Thymus (tissue), 11 donors: ENCODE data around the gene KIFAP3. TPM values are rescaled to one million over a fixed set of nuclear protein-coding genes. Genes with fewer than 3 reads are reported as not detected.
"Not testable (repeated sequence)": the region's sequence is repeated elsewhere in the genome, so short reads cannot be mapped to it uniquely, and the experiment has no call there.

Experiments
- DNase-seq, 9 donors: peaks; one replicate each; pipeline ENCODE4 v3.0.0-alpha.2; 2013; ENCODE audit warnings: low spot score in 9 of 9, low read depth in 6 of 9, missing footprints in 1 of 9
- H3K27ac ChIP-seq, 2 donors: one replicate each; pipeline ENCODE4 v1.5.1; 2013; ENCODE audit warnings: control low read depth in 1 of 2, low read depth in 1 of 2, low read length in 1 of 2, mild to moderate bottlenecking in 1 of 2, moderate library complexity in 1 of 2
- H3K27me3 ChIP-seq, 2 donors: one replicate each; pipeline ENCODE4 v1.5.1; 2013; ENCODE audit warnings: low read length in 1 of 2; ENCODE audit not compliant: control insufficient read depth in 2 of 2, insufficient read depth in 1 of 2
- H3K36me3 ChIP-seq, 2 donors: one replicate each; pipeline ENCODE4 v1.5.1; 2013; ENCODE audit warnings: low read length in 1 of 2, mild to moderate bottlenecking in 1 of 2, moderate library complexity in 1 of 2; ENCODE audit not compliant: control insufficient read depth in 2 of 2, insufficient read depth in 2 of 2
- H3K4me1 ChIP-seq, 2 donors: one replicate each; pipeline ENCODE4 v1.5.1; 2013; ENCODE audit warnings: low read length in 2 of 2; ENCODE audit not compliant: control insufficient read depth in 2 of 2, insufficient read depth in 2 of 2
- H3K4me3 ChIP-seq, 2 donors: one replicate each; pipeline ENCODE4 v1.5.1; 2013; ENCODE audit warnings: low read length in 2 of 2, control low read depth in 1 of 2, mild to moderate bottlenecking in 1 of 2
- H3K9me3 ChIP-seq, 2 donors: one replicate each; pipeline ENCODE4 v1.5.1; 2013; ENCODE audit warnings: low read length in 1 of 2, mild to moderate bottlenecking in 1 of 2; ENCODE audit not compliant: control insufficient read depth in 2 of 2, insufficient read depth in 1 of 2
- WGBS: extraction: QIAGEN DNeasy Blood & Tissue Kit; methylation state at CpG from one replicate; pipeline ENCODE4 v1.1.7; 2013; 5-methylcytosine and 5-hydroxymethylcytosine counted together
- polyA plus RNA-seq: library from polyadenylated mRNA; stranded (reverse); fragments of 200-250 nt; gene quantifications from one replicate; pipeline ENCODE4 v1.2.3, GENCODE V29; 2013
- total RNA-seq: library from RNA; stranded (reverse); fragments of 120-200 nt; gene quantifications from one replicate; pipeline ENCODE4 v1.2.4, GENCODE V29; 2013
- donor health status: healthy.

KIFAP3 gene
- total and polyA plus RNA-seq, 2 donors = 19.5 to 25.8 TPM

DNA sequence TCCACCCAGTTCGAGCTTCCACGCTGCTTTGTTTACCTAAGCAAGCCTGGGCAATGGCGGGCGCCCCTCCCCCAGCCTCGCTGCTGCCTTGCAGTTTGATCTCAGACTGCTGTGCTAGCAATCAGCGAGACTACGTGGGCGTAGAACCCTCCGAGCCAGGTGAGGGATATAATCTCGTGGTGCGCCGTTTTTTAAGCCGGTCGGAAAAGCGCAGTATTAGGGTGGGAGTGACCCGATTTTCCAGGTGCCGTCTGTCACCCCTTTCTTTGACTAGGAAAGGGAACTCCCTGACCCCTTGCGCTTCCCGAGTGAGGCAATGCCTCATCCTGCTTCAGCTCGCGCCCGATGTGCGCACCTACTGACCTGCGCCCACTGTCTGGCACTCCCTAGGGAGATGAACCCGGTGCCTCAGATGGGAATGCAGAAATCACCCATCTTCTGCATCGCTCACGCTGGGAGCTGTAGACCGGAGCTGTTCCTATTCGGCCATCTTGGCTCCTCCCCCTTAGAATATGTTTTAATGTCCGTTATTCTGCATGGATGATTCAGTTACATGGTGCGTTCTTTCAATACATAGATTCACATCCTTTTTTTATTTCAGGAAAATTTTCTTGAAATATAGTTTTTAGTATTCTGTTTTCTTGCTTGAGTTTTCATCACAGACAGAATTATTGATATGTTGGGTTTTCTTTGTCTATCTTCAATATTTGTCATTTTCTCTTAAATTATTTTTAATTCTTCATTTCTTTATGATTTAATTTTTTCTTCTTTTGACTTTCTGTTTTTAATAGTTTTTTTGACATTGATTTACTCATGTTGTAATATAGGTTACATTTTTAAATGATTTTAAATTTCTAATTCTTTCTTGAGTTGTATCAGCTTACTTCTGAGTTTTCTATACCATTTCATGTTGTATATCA lies 20.5 kb upstream of the KIFAP3 start:
- not testable (repeated sequence) for DNase-seq, H3K4me3 ChIP-seq, H3K4me1 ChIP-seq, H3K27me3 ChIP-seq, H3K27ac ChIP-seq, H3K9me3 ChIP-seq, H3K36me3 ChIP-seq
- WGBS = 92% methylated on average over 31 of the region's 31 CpGs

DNA sequence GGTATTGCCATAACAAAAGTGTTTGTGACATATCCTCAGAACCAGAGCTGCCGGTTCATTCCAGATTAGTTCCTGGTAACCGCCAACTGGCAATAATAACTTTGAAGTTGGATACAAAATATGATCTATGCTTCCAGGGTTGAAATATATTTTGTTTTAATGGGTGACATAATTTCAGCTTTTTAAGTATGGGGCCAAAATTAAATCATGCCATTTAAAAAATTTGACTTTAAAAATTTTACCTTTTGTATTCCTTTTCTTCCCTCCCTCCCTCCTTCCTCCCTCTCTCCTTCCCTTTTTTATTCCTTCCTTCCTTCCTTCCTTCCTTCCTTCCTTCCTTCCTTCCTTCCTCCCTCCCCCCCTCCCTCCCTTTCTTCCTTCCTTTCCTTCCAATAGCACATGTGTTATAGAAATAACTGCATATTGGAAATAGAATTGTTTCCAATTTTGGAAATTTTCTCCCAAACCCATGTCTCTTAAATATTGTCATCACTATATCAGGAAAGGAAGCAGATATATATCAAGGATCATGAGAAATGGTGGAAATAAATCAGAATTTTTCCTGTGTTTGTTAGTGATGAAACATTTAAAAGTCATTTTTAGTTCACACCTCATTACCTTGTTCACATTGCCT lies 12.0 kb upstream of the KIFAP3 start:
- Histone ChIP-seq H3K4me1 (no peaks in the 10 kb centered on the region), H3K4me3 (no peak overlapping the region), H3K9me3 (no peaks in the 10 kb centered on the region), H3K27ac (no peak overlapping the region), H3K36me3 (no peaks in the 10 kb centered on the region), H3K27me3 (no peaks in the 10 kb centered on the region)
- WGBS = 86% methylated on average over 2 of the region's 2 CpGs
- DNase-seq = no peak

DNA sequence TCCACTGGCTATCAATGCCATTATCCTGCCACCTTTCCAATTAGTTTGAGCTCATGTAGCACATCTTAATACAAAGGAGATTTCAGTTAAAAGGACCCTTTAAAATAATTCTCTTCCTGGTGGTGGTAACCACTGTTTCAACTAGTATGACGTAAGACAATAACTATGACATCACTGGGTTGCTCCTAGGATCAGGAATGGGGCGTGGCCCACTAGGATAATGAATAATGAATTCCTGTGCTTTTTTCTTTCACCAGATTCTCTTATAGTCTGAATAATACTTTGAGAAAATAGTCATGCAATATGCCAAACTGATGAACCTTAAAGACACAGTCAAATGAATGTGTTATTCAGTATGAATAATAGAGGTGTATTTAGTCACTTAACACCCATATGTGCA lies 10.6 kb upstream of the KIFAP3 start:
- Histone ChIP-seq H3K27me3 (no peaks in the 10 kb centered on the region), H3K27ac (no peak overlapping the region), H3K4me1 (no peaks in the 10 kb centered on the region), H3K9me3 (no peaks in the 10 kb centered on the region), H3K4me3 (no peak overlapping the region), H3K36me3 (no peaks in the 10 kb centered on the region)
- DNase-seq = no peak
- WGBS = 90% methylated on average over 2 of the region's 2 CpGs

DNA sequence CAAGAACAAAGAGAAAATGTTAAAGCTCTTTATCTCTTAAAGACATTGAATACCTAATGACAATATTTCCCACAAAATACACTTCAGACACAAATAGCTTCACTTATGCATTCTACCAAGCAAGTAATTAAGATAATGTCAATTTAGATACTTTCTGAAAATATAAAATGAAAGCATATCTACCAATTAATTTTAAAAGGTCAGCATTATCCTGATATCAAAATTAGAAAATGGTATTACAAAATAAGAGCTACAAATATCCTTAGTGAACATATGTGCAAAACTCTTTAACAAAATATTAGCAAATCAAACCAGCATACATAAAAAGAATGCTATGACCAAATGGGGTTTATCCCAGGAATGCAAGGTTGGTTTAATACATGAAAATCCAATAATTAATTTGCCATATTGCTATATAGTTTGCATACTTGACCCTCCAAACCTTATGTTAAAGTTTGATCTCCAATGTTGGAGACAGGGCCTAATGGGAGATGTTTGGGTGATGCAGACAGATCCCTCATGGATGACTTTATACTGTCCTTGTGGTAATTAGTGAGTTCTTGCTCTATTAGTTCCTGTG lies 4.2 kb upstream of the KIFAP3 start:
- Histone ChIP-seq H3K27ac (no peak overlapping the region), H3K4me1 (peaks cover 4% of the 10 kb centered on the region in 2 donors), H3K9me3 (no peaks in the 10 kb centered on the region), H3K27me3 (no peaks in the 10 kb centered on the region), H3K4me3 (no peak overlapping the region), H3K36me3 (no peaks in the 10 kb centered on the region)
- no peak for DNase-seq

DNA sequence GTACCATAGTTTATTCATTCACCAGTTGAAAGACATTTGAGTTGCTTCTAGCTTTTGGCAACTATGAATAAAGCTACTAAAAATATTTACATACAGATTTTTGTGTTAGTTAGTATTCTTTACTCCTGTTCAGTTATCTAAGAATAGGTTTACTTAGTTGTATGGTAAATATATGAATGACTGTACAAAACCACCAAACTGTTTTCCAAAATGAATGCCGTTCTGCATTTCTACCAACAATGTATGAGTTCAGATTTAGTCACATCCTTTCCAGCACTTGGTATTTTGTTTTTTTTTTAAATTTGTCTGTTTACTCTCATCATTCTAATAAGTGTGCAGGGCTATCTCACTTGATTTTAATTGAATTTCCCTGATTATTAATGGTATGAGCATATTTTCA lies 3.4 kb upstream of the KIFAP3 start:
- Histone ChIP-seq H3K4me3 (no peak overlapping the region), H3K4me1 (peaks cover 7% of the 10 kb centered on the region in 2 donors), H3K36me3 (no peaks in the 10 kb centered on the region), H3K27ac (no peak overlapping the region), H3K27me3 (no peaks in the 10 kb centered on the region), H3K9me3 (no peaks in the 10 kb centered on the region)
- no peak for DNase-seq
- 98% methylated on average over 1 of the region's 1 CpG for WGBS

DNA sequence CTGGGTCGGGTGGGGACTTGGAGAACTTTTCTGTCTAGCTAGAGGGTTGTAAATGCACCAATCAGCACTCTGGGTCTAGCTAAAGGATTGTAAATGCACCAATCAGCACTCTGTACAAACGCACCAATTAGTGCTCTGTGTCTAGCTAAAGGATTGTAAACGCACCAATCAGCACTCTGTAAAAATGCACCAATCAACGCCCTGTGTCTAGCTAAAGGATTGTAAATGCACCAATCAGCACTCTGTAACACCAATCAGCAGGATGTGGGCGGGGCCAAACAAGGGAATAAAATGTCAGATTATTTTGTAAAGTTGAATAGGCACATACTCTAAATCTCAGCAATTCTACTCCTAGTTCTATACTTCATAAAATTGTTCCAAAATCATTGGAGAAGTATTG lies 2.5 kb upstream of the KIFAP3 start:
- WGBS = 96% methylated on average over 5 of the region's 5 CpGs
- not testable (repeated sequence) for DNase-seq, H3K27me3 ChIP-seq

DNA sequence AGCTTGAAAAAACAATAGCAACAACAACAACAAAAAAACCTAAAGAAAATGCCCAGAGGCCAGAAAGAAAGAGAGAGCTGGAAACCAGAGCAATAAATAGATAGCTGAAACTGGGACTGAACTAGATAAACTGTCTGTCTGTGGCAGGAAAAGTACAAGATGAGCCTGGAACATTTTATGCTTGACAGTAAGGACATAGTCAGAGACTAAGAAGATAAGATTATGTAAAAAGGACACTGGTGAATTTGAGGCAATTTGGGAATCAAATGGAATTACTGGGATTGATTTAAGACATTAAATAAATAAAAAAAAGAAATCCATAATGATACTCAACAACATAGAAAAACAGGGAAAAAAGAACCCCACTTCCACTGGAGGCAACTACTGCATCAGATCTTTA lies 1.7 kb upstream of the KIFAP3 start:
- Histone ChIP-seq H3K4me1 (peaks cover 7% of the 10 kb centered on the region in 2 donors), H3K4me3 (no peak overlapping the region), H3K9me3 (no peaks in the 10 kb centered on the region), H3K27me3 (no peaks in the 10 kb centered on the region), H3K27ac (no peak overlapping the region), H3K36me3 (no peaks in the 10 kb centered on the region)
- no peak for DNase-seq

More for the DNA sequence above, 2.5 kb upstream of the KIFAP3 start:
- not testable (repeated sequence) for H3K4me1 ChIP-seq, H3K36me3 ChIP-seq, H3K4me3 ChIP-seq, H3K9me3 ChIP-seq, H3K27ac ChIP-seq

DNA sequence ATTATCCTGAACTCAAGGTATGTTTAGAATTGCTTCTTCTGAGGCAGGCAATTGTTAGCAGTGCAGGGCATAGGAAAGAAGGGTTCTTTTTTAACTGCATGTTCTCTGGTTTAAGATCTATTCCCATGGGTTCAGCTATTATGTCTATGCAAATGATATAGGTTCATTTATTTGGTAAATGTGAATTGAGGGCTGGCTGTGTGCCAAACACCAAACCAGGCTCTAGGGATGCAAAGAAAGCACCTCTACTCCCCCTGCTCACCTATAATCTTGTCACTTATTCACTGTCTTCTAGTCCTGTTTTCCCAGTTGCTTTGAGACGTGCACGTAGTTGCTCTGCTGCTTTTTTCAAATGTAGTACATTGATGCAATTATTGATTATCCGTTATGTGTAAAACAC lies 691 bp upstream of the KIFAP3 start:
- Histone ChIP-seq H3K27ac (peak overlapping the region; percentile 36 to 86), H3K36me3 (no peaks in the 10 kb centered on the region), H3K4me3 (peak overlapping the region; percentile 62 to 75), H3K4me1 (peaks cover 7% of the 10 kb centered on the region in 2 donors), H3K9me3 (no peaks in the 10 kb centered on the region), H3K27me3 (no peaks in the 10 kb centered on the region)
- peak in 1 of 9 donors; percentile 14 for DNase-seq
- WGBS = 94% methylated on average over 3 of the region's 3 CpGs

DNA sequence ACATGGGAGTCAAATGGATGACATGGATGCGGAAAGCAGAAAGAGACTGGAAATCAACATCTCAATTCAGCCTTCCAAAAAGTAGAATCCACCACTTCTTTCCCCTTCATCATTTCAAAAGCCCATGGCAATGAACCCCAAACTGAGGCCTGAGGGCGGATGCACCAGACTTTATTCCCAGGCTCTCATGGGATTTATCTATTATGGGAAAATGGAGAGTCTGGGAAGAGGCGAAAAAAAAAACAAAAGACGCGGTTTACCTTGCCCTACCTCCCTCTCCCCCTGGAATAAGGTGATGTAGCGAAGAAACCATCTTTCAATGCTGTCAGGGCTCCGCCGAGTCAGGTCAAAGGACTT lies 624 bp downstream of the KIFAP3 start:
- WGBS = 28% methylated on average over 8 of the region's 8 CpGs
- H3K4me1 ChIP-seq = peaks cover 7% of the 10 kb centered on the region in 2 donors
- DNase-seq = no peak
- H3K36me3 ChIP-seq = no peaks in the 10 kb centered on the region
- peak overlapping the region; percentile 81 to 86 for H3K27ac ChIP-seq
- no peaks in the 10 kb centered on the region for H3K9me3 ChIP-seq
- H3K27me3 ChIP-seq = no peaks in the 10 kb centered on the region
- H3K4me3 ChIP-seq = peak overlapping the region; percentile 62 to 75
